ENCODE measurements around the gene MALSU1. TPM values are rescaled to one million over a fixed set of nuclear protein-coding genes. Genes with fewer than 3 reads are reported as not detected.

Gene MALSU1
- total RNA-seq, 4 donors from 2014 or later = 41.4 to 107 (median 55.8) TPM

- peaks cover 0 to 53% (median 0%) of the 10 kb centered on the region in 3 donors for H3K36me3 ChIP-seq
- 88 to 93% methylated on average over 4 of the region's 4 CpGs for WGBS, 2 donors
- no peak overlapping the region for H3K4me3 ChIP-seq
- H3K4me1 ChIP-seq = no peaks in the 10 kb centered on the region
- H3K9me3 ChIP-seq = no peaks in the 10 kb centered on the region
- no peak for TF ChIP-seq CTCF (IDR thresholded peaks at IDR 0.05)
- TF ChIP-seq POLR2A (IDR thresholded peaks at IDR 0.05) = no peak
- no peak for TF ChIP-seq EP300 (IDR thresholded peaks at IDR 0.05)
- H3K27me3 ChIP-seq = no peaks in the 10 kb centered on the region
- DNase-seq (ENCODE audit: low spot score in 2 of 2) = no peak
- H3K27ac ChIP-seq = no peak overlapping the region
Measured at GRCh38 chr7:23268746-23269145, 30.4 kb upstream of the MALSU1 start.

GRCh38 chr7:23272275-23272674 is 26.9 kb upstream of the MALSU1 start:
- H3K9me3 ChIP-seq = no peaks in the 10 kb centered on the region
- TF ChIP-seq POLR2A (IDR thresholded peaks at IDR 0.05) (no peak), CTCF (IDR thresholded peaks at IDR 0.05) (no peak), EP300 (IDR thresholded peaks at IDR 0.05) (no peak)
- H3K4me1 ChIP-seq = no peaks in the 10 kb centered on the region
- no peak overlapping the region for H3K4me3 ChIP-seq
- DNase-seq (ENCODE audit: low spot score in 2 of 2) = no peak
- H3K27me3 ChIP-seq = no peaks in the 10 kb centered on the region
- H3K36me3 ChIP-seq = peaks cover 0 to 41% (median 0%) of the 10 kb centered on the region in 3 donors
- H3K27ac ChIP-seq = no peak overlapping the region
- WGBS, 2 donors = 96% methylated on average over 2 of the region's 2 CpGs

GRCh38 chr7:23273141-23273599 is 26.0 kb upstream of the MALSU1 start:
- Histone ChIP-seq H3K9me3 (no peaks in the 10 kb centered on the region), H3K4me1 (no peaks in the 10 kb centered on the region), H3K36me3 (peaks cover 0 to 32% (median 0%) of the 10 kb centered on the region in 3 donors), H3K4me3 (no peak overlapping the region), H3K27me3 (no peaks in the 10 kb centered on the region), H3K27ac (no peak overlapping the region)
- TF ChIP-seq EP300 (IDR thresholded peaks at IDR 0.05) = no peak
- peak; percentile 50 to 75 (median 66) for TF ChIP-seq CTCF (IDR thresholded peaks at IDR 0.05)
- DNase-seq (ENCODE audit: low spot score in 2 of 2) = peak; percentile 66 to 82
- 23 to 25% methylated on average over 11 of the region's 11 CpGs for WGBS, 2 donors

GRCh38 chr7:23275912-23276311 is 23.2 kb upstream of the MALSU1 start:
- H3K4me3 ChIP-seq = no peak overlapping the region
- no peaks in the 10 kb centered on the region for H3K9me3 ChIP-seq
- no peaks in the 10 kb centered on the region for H3K27me3 ChIP-seq
- H3K4me1 ChIP-seq = no peaks in the 10 kb centered on the region
- H3K27ac ChIP-seq = no peak overlapping the region
- 63 to 69% methylated on average over 5 of the region's 5 CpGs for WGBS, 2 donors
- TF ChIP-seq POLR2A (IDR thresholded peaks at IDR 0.05) (no peak), CTCF (IDR thresholded peaks at IDR 0.05) (no peak), EP300 (IDR thresholded peaks at IDR 0.05) (no peak)
- peaks cover 0 to 13% (median 0%) of the 10 kb centered on the region in 3 donors for H3K36me3 ChIP-seq
- DNase-seq (ENCODE audit: low spot score in 2 of 2) = no peak

- no peak for TF ChIP-seq POLR2A (IDR thresholded peaks at IDR 0.05)
- no peak for TF ChIP-seq CTCF (IDR thresholded peaks at IDR 0.05)
- no peak for TF ChIP-seq EP300 (IDR thresholded peaks at IDR 0.05)
- Histone ChIP-seq H3K27ac (no peak overlapping the region), H3K4me3 (no peak overlapping the region), H3K36me3 (peaks cover 0 to 11% (median 0%) of the 10 kb centered on the region in 3 donors), H3K9me3 (no peaks in the 10 kb centered on the region), H3K4me1 (no peaks in the 10 kb centered on the region), H3K27me3 (no peaks in the 10 kb centered on the region)
- 57 to 67% methylated on average over 5 of the region's 5 CpGs for WGBS, 2 donors
- DNase-seq (ENCODE audit: low spot score in 2 of 2) = no peak
Measured at GRCh38 chr7:23276376-23276775, 22.8 kb upstream of the MALSU1 start.
